GM12865 (cell line): Measurements from ENCODE around the gene BLOC1S2.
"Not testable (repeated sequence)": the region's sequence is repeated elsewhere in the genome, so short reads cannot be mapped to it uniquely, and the experiment has no call there.

Source experiments
- DNase-seq: peaks from one replicate; pipeline ENCODE4 v3.0.0; 2010; ENCODE audit warnings: low read depth
- H3K4me3 ChIP-seq: 2 replicates; pipeline ENCODE4 v1.5.1; 2011; ENCODE audit warnings: mild to moderate bottlenecking, low read depth, low read length, control low read depth
- TF ChIP-seq, protein P1 (sequence below): IDR thresholded peaks from 2 replicates; pipeline ENCODE4 v1.5.1; 2011; ENCODE audit warnings: low read length, control low read depth, low read depth, inconsistent platforms; ENCODE audit not compliant: insufficient read depth; ENCODE audit errors: missing control alignments

The BLOC1S2 gene

DNA sequence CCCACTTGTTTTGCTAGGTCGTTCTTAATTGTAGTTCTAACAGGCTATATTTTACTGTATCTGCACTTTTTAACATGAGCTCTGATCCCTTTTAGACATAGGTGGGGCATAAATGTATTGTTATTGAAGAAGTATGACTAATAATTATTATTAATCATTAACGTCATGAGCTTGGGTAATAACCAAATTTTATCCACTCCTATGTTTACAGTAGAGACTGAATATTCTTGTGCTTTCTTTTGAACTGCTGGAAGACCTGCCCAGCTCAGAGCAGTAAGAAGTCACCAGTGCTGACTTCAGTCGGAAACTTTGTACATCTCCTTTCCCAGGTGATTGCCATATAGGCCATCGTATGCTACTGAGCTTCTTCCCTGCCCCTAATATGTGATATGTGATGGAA lies 24.8 kb upstream of the BLOC1S2 start:
- DNase-seq = no peak
- TF ChIP-seq, protein P1, sequence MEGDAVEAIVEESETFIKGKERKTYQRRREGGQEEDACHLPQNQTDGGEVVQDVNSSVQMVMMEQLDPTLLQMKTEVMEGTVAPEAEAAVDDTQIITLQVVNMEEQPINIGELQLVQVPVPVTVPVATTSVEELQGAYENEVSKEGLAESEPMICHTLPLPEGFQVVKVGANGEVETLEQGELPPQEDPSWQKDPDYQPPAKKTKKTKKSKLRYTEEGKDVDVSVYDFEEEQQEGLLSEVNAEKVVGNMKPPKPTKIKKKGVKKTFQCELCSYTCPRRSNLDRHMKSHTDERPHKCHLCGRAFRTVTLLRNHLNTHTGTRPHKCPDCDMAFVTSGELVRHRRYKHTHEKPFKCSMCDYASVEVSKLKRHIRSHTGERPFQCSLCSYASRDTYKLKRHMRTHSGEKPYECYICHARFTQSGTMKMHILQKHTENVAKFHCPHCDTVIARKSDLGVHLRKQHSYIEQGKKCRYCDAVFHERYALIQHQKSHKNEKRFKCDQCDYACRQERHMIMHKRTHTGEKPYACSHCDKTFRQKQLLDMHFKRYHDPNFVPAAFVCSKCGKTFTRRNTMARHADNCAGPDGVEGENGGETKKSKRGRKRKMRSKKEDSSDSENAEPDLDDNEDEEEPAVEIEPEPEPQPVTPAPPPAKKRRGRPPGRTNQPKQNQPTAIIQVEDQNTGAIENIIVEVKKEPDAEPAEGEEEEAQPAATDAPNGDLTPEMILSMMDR = no peak

DNA sequence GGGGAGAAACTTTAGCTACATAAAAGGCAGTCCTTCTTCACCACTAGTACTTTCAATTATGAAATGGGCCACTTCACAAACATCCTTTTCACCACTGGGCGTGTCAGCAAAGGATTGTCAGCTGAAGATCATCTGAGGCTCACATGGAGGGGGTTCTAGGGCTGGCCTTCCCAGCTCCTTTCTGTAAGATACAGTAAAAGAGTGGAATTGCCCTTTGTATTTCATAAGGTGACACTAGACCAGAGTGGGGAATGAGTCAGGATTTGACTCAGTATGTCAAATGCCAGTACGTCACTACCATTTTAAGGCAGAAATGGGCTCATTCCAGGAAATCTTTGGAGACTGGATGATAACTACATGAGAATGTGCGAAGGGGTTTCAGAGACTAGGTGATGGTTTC lies 21.2 kb upstream of the BLOC1S2 start:
- H3K4me3 ChIP-seq = no peak overlapping the region
- DNase-seq = no peak
- TF ChIP-seq, protein P1 = no peak

More for the DNA sequence above, 24.8 kb upstream of the BLOC1S2 start:
- H3K4me3 ChIP-seq = no peak overlapping the region

DNA sequence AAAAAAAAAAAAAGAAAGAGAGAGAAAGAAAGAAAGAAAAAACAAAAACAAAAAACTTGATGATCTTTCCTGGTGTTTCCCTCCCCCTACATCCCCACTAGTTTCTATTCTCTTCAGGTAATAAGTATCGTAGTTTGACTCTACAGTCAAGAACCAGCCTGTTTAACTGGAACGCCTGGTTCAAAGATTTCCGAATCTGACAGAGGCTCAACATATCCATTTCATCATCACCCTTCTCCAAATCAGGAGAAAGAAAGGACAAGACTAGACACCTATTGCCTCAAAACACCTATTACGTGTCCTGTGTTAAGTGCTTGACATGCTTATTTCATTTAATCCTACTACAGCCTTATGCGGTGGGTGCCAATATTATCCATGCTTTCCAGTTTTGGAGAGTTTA lies 20.4 kb upstream of the BLOC1S2 start:
- no peak overlapping the region for H3K4me3 ChIP-seq
- no peak for DNase-seq
- TF ChIP-seq, protein P1 = no peak

DNA sequence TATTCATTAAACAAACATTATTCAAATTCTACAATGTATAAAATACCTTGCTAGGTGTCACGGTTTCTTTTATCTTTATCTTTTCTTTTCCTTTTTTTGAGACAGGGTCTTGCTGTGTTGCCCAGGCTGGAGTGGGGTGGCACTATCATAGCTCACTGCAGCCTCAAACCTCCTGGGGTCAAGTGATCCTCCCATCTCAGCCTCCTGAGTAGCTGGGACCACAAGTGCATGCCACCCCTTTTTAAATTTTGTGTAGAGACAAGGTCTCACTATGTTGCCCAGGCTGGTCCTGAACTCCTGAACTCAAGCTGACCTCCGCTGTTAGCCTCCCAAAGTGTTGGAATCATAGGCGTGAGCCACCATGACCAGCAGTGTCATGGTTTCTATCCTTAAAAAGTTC lies 17.9 kb upstream of the BLOC1S2 start:
- TF ChIP-seq, protein P1 = no peak
- no peak overlapping the region for H3K4me3 ChIP-seq
- DNase-seq = no peak

DNA sequence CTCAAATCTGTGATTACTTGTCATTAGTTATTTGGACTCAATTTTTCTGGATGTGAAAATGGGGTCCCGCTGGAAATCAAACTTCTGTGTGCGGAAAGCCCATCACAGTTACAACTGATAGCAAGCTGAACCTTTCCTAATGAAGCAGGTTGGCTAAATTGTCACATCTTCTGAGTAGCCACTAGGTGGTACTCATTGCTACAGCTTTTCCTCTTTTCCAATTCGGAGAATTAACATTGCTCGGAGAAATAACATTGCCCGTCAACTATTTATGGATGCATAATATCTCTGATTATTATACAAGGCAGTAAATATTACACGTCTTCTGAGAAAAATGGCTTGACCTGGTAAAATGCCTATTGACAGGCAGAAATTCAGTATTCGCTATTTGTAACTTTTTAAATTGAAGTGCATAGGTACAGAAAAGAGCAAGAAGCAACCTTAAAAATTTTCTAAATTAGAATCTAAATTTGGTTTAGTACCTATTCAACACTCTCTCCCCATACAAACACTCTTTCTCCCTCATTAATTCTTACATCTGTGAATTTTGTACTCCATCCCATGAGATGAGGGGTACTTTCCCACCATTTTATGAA lies 17.3 kb upstream of the BLOC1S2 start:
- TF ChIP-seq, protein P1 = peak; percentile 57
- no peak overlapping the region for H3K4me3 ChIP-seq
- peak; percentile 29 for DNase-seq

DNA sequence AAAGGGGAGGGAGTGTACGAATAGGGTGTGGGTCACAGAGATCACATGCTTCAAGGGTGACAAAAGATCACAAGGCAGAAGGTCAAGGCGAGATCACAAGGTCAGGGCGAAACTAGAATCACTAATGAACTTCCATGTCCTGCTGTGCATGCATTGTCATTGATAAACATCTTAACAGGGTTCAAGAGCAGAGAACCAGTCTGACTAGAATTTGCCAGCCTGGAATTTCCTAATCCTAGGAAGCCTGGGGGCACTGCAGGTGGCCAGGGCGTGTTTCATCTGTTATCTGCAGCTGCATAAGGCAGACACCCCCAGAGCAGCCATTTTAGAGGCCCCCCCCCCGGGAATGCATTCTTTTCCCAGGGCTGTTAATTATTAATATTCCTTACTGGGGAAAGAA lies 14.6 kb upstream of the BLOC1S2 start:
- H3K4me3 ChIP-seq, DNase-seq: not testable (repeated sequence)

DNA sequence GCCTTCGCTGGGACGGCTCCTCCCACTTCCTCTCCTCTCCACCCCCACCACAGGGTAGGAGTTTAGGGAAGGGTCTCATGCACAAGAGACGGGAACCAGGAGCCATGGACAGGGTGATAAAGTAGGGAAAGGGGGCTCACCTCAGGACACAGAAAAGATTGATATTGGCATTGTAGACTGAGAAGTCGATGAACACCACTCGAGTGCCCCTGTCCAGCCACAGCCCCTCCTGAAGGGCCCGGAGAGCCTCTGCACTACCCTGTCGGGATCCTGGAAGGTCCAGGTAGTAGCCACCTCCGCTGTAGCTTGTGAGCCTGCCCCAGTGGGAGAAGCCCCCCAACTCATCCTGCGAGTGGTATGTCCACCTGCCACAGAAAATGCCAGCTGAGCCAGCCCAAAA lies 10.8 kb upstream of the BLOC1S2 start:
- DNase-seq = no peak
- H3K4me3 ChIP-seq = no peak overlapping the region
- TF ChIP-seq, protein P1 = no peak
